GM23338 (cell line): Measurements from ENCODE around the gene MMAB. TPM values are rescaled to one million over a fixed set of nuclear protein-coding genes. Genes with fewer than 3 reads are reported as not detected.

Source experiments
- ATAC-seq: fragments of 200-7000 bp; cut with Tn5 transposase; 3 replicates; pipeline ENCODE4 v1.9.1; 2020
- DNase-seq: peaks from one replicate; pipeline ENCODE4 v3.0.0-alpha.2; 2015; ENCODE audit warnings: low spot score
- H2AFZ ChIP-seq: fragments of 200-600 bp; sonication (generic); 2 replicates; pipeline ENCODE4 v1.8.0; 2016; ENCODE audit warnings: antibody characterized with exemption, mild to moderate bottlenecking, moderate library complexity
- H3F3A ChIP-seq: fragments of 200-600 bp; sonication (generic); replicated peaks from 2 replicates; pipeline ENCODE4 v1.8.0; 2017; ENCODE audit warnings: antibody characterized with exemption, mixed run types, low read depth
- H3K27ac ChIP-seq: fragments of 200-600 bp; sonication (generic); 2 replicates; pipeline ENCODE4 v1.6.1; 2016; ENCODE audit warnings: low read depth
- H3K27me3 ChIP-seq: fragments of 200-600 bp; sonication (generic); 2 replicates; pipeline ENCODE4 v1.8.0; 2016; ENCODE audit warnings: mild to moderate bottlenecking, mixed run types, moderate library complexity; ENCODE audit not compliant: insufficient read depth
- H3K36me3 ChIP-seq: fragments of 200-600 bp; sonication (generic); 2 replicates; pipeline ENCODE4 v1.8.0; 2016; ENCODE audit warnings: mild to moderate bottlenecking; ENCODE audit not compliant: insufficient read depth
- H3K4me1 ChIP-seq: fragments of 200-600 bp; sonication (generic); 2 replicates; pipeline ENCODE4 v1.8.0; 2016; ENCODE audit warnings: mild to moderate bottlenecking, moderate library complexity; ENCODE audit not compliant: insufficient read depth
- H3K4me2 ChIP-seq: fragments of 200-600 bp; sonication (generic); 2 replicates; pipeline ENCODE4 v1.7.1; 2017; ENCODE audit warnings: mixed run types
- H3K4me3 ChIP-seq: fragments of 200-600 bp; sonication (generic); 2 replicates; pipeline ENCODE4 v1.6.1; 2016; ENCODE audit warnings: mixed run types
- H3K79me2 ChIP-seq: fragments of 200-600 bp; sonication (generic); replicated peaks from 2 replicates; pipeline ENCODE4 v1.8.0; 2017; ENCODE audit warnings: mild to moderate bottlenecking; ENCODE audit not compliant: insufficient read depth
- H3K9me2 ChIP-seq: fragments of 200-600 bp; sonication (generic); 2 replicates; pipeline ENCODE4 v1.8.0; 2017; ENCODE audit not compliant: insufficient read depth
- H4K20me1 ChIP-seq: fragments of 200-600 bp; sonication (generic); replicated peaks from 2 replicates; pipeline ENCODE4 v1.8.0; 2017; ENCODE audit warnings: mild to moderate bottlenecking; ENCODE audit not compliant: insufficient read depth
- H3K27ac Mint-ChIP-seq: 2 replicates; pipeline ENCODE4 v1.8.0; 2020; ENCODE audit warnings: inconsistent platforms, mild to moderate bottlenecking, moderate library complexity, mixed read lengths
- H3K27me3 Mint-ChIP-seq: 3 replicates; pipeline ENCODE4 v1.8.0; 2022; ENCODE audit warnings: low read depth, mild to moderate bottlenecking, moderate library complexity, mixed read lengths, inconsistent platforms; ENCODE audit not compliant: insufficient read depth, poor library complexity
- H3K36me3 Mint-ChIP-seq: 3 replicates; pipeline ENCODE4 v1.8.0; 2021; ENCODE audit warnings: low read depth, mild to moderate bottlenecking, inconsistent platforms, moderate library complexity, mixed read lengths
- H3K4me1 Mint-ChIP-seq: 3 replicates; pipeline ENCODE4 v1.8.0; 2020; ENCODE audit warnings: mild to moderate bottlenecking, inconsistent platforms, mixed read lengths
- H3K4me3 Mint-ChIP-seq: 3 replicates; pipeline ENCODE4 v1.8.0; 2021; ENCODE audit warnings: moderate library complexity, mild to moderate bottlenecking, inconsistent platforms, mixed read lengths
- H3K9me3 Mint-ChIP-seq: 3 replicates; pipeline ENCODE4 v1.8.0; 2020; ENCODE audit warnings: moderate library complexity, mild to moderate bottlenecking, inconsistent platforms, mixed read lengths
- ETS1 ChIP-seq: IDR thresholded peaks from 2 replicates; pipeline ENCODE4 v1.6.1; 2016; ENCODE audit warnings: antibody characterized with exemption
- EZH2phosphoT487 ChIP-seq: fragments of 200-600 bp; sonication (generic); IDR thresholded peaks from one replicate; pipeline ENCODE4 v1.8.1; 2018; ENCODE audit warnings: antibody characterized with exemption; ENCODE audit not compliant: unreplicated experiment
- JUNB ChIP-seq: IDR thresholded peaks from one replicate; pipeline ENCODE4 v1.6.1; 2016; ENCODE audit warnings: antibody characterized with exemption; ENCODE audit not compliant: unreplicated experiment
- POLR2AphosphoS5 ChIP-seq: IDR thresholded peaks from 2 replicates; pipeline ENCODE4 v1.6.1; 2016; ENCODE audit warnings: antibody characterized with exemption, low read depth
- REST ChIP-seq: IDR thresholded peaks from one replicate; pipeline ENCODE4 v1.6.1; 2018; ENCODE audit warnings: antibody characterized with exemption; ENCODE audit not compliant: unreplicated experiment
- ZNF462 ChIP-seq: fragments of 250-450 bp; sonication (Bioruptor Pico); IDR thresholded peaks from 2 replicates; pipeline ENCODE4 v1.5.0; 2020; ENCODE audit warnings: mild to moderate bottlenecking, moderate library complexity
- polyA plus RNA-seq: library from polyadenylated mRNA; unstranded; fragments of >200 nt; fragmentation: Nextera tagmentation; extraction: Ambion mirVana; gene quantifications from 2 replicates; pipeline ENCODE4 v1.2.1, GENCODE V29; 2016
- total RNA-seq: library from RNA; depleted of rRNA; stranded (reverse); fragments of >200 nt; shearing (Covaris generic); gene quantifications from 2 replicates; pipeline ENCODE4 v1.2.3, GENCODE V29; 2014
- TF ChIP-seq, protein P1 (sequence below), 2 experiments: fragments of 200-600 bp in 1 of 2; sonication (generic) in 1 of 2; conservative IDR thresholded peaks; 2 replicates each; pipeline versions ENCODE4 v1.5.1 to v1.6.1; 2016 to 2017; ENCODE audit warnings: antibody characterized with exemption in 2 of 2, low read depth in 2 of 2, mild to moderate bottlenecking in 2 of 2, moderate library complexity in 1 of 2

Gene MMAB
- total and polyA plus RNA-seq, 2 experiments from 2014 or later, result 24.7 to 38.5 TPM

- Histone ChIP-seq H3K79me2 (no peaks in the 10 kb centered on the region), H3K4me2 (no peak overlapping the region), H3K36me3 (no peaks in the 10 kb centered on the region), H2AFZ (no peak overlapping the region), H4K20me1 (no peaks in the 10 kb centered on the region), H3K4me1 (no peaks in the 10 kb centered on the region), H3K4me3 (no peak overlapping the region), H3K27ac (no peak overlapping the region), H3K27me3 (no peaks in the 10 kb centered on the region), H3K9me2 (no peaks in the 10 kb centered on the region), H3F3A (no peaks in the 10 kb centered on the region)
- H3K27me3 Mint-ChIP-seq, result peaks cover 6% of the 10 kb centered on the region
- DNase-seq, result no peak
- TF ChIP-seq EZH2phosphoT487 (no peak), JUNB (no peak), POLR2AphosphoS5 (no peak), REST (no peak), ETS1 (no peak), ZNF462 (CRISPR knock-in tag) (no peak)
- TF ChIP-seq, protein P1, sequence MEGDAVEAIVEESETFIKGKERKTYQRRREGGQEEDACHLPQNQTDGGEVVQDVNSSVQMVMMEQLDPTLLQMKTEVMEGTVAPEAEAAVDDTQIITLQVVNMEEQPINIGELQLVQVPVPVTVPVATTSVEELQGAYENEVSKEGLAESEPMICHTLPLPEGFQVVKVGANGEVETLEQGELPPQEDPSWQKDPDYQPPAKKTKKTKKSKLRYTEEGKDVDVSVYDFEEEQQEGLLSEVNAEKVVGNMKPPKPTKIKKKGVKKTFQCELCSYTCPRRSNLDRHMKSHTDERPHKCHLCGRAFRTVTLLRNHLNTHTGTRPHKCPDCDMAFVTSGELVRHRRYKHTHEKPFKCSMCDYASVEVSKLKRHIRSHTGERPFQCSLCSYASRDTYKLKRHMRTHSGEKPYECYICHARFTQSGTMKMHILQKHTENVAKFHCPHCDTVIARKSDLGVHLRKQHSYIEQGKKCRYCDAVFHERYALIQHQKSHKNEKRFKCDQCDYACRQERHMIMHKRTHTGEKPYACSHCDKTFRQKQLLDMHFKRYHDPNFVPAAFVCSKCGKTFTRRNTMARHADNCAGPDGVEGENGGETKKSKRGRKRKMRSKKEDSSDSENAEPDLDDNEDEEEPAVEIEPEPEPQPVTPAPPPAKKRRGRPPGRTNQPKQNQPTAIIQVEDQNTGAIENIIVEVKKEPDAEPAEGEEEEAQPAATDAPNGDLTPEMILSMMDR (conservative IDR thresholded peaks at IDR 0.05; ENCODE audit: low read depth in 2 of 2), result no peak
- peaks cover 13% of the 10 kb centered on the region for H3K36me3 Mint-ChIP-seq
- H3K4me1 Mint-ChIP-seq, result peaks cover 8% of the 10 kb centered on the region; the same call in 2 of the 3 replicates
- H3K27ac Mint-ChIP-seq, result no peak overlapping the region
- ATAC-seq, result no peak
- no peak overlapping the region for H3K4me3 Mint-ChIP-seq
- H3K9me3 Mint-ChIP-seq, result no peaks in the 10 kb centered on the region
Observed at GRCh38 chr12:109559601-109560000, 13.7 kb downstream of the MMAB start.
